Gastroesophageal sphincter (tissue), 4 donors: ENCODE measurements around the gene HDC. TPM values are rescaled to one million over a fixed set of nuclear protein-coding genes. Genes with fewer than 3 reads are reported as not detected.

ENCODE experiments used
- ATAC-seq: fragments of 150-250 bp; one replicate; pipeline ENCODE4 v1.9.1; 2016; ENCODE audit warnings: mild to moderate bottlenecking, moderate library complexity
- H3K27ac ChIP-seq, 4 donors: fragments of 200-600 bp; sonication (generic) in 3 of 4; 1 replicate in 3 of 4; 2 replicates in 1 of 4; pipeline ENCODE4 v1.5.1; 2016 to 2019
- H3K27me3 ChIP-seq: fragments of 200-600 bp; sonication (generic); one replicate; pipeline ENCODE4 v1.5.1; 2019
- H3K36me3 ChIP-seq, 2 donors: fragments of 200-600 bp; sonication (generic); one replicate each; pipeline ENCODE4 v1.5.1; 2019; ENCODE audit warnings: control low read depth in 1 of 2
- H3K4me1 ChIP-seq, 3 donors: fragments of 200-600 bp; sonication (generic); 1 replicate in 2 of 3; 2 replicates in 1 of 3; pipeline ENCODE4 v1.5.1; 2016 to 2019; ENCODE audit warnings: control low read depth in 2 of 3
- H3K4me3 ChIP-seq, 2 donors: fragments of 200-600 bp; sonication (generic); one replicate each; pipeline ENCODE4 v1.5.1; 2019; ENCODE audit warnings: mild to moderate bottlenecking in 1 of 2, moderate library complexity in 1 of 2
- H3K9me3 ChIP-seq, 3 donors: fragments of 200-600 bp; sonication (generic); one replicate each; pipeline ENCODE4 v1.5.1; 2017 to 2019; ENCODE audit warnings: control low read depth in 2 of 3
- EP300 ChIP-seq: sonication (generic); formaldehyde crosslinking; IDR thresholded peaks from one replicate; pipeline ENCODE4 v1.6.1; 2017; ENCODE audit warnings: antibody characterized with exemption, mild to moderate bottlenecking
- POLR2A ChIP-seq, 2 donors: fragments of 450-650 bp; IDR thresholded peaks; one replicate each; pipeline ENCODE4 v1.6.1; 2017; ENCODE audit warnings: antibody characterized with exemption in 2 of 2, mild to moderate bottlenecking in 2 of 2, moderate library complexity in 1 of 2
- POLR2AphosphoS5 ChIP-seq: sonication (generic); formaldehyde crosslinking; IDR thresholded peaks from one replicate; pipeline ENCODE4 v1.6.1; 2017; ENCODE audit warnings: antibody characterized with exemption
- WGBS, 2 donors: methylation state at CpG; one replicate each; pipeline ENCODE4 v1.1.5; 2018; ENCODE audit warnings: low coverage in 1 of 2; 5-methylcytosine and 5-hydroxymethylcytosine counted together
- total RNA-seq, 4 donors: library from RNA; depleted of rRNA; stranded (reverse); fragments of >200 nt; gene quantifications; one replicate each; pipeline ENCODE4 v1.1.0, GENCODE V29; 2016
- TF ChIP-seq, protein P1 (sequence below), 4 experiments: fragments of 200-600 bp in 2 of 4; fragments of 450-650 bp in 2 of 4; sonication (generic) in 1 of 4; IDR thresholded peaks; one replicate each; pipeline ENCODE4 v1.5.1; 2017 to 2019; ENCODE audit warnings: antibody characterized with exemption in 4 of 4, mild to moderate bottlenecking in 2 of 4, moderate library complexity in 2 of 4

HDC gene
- total RNA-seq, 4 donors from 2014 or later = 3.1 to 4.2 (median 4.0) TPM; not detected in 1

DNA sequence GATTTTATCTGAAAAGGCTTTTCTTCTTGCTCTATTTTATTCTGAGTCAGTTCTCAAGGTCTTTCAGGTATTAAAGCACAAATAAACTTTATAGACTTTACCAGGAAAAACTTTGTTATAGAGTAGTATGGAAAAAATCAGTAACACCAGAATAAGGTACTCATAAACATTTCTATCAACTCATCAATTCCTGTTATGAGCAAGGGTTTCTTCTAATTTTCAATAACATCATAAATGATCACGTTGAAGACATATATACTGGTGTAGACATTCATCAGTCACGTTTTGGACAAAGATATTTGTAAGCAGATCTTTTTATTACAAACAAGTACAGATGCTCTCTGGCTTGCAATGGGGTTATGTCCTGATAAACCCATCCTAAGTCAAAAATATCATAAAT is 9.6 kb upstream of the HDC start:
- TF ChIP-seq, protein P1, sequence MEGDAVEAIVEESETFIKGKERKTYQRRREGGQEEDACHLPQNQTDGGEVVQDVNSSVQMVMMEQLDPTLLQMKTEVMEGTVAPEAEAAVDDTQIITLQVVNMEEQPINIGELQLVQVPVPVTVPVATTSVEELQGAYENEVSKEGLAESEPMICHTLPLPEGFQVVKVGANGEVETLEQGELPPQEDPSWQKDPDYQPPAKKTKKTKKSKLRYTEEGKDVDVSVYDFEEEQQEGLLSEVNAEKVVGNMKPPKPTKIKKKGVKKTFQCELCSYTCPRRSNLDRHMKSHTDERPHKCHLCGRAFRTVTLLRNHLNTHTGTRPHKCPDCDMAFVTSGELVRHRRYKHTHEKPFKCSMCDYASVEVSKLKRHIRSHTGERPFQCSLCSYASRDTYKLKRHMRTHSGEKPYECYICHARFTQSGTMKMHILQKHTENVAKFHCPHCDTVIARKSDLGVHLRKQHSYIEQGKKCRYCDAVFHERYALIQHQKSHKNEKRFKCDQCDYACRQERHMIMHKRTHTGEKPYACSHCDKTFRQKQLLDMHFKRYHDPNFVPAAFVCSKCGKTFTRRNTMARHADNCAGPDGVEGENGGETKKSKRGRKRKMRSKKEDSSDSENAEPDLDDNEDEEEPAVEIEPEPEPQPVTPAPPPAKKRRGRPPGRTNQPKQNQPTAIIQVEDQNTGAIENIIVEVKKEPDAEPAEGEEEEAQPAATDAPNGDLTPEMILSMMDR (IDR thresholded peaks at IDR 0.05) = no peak
- TF ChIP-seq EP300 (no peak), POLR2A (IDR thresholded peaks at IDR 0.05) (no peak), POLR2AphosphoS5 (no peak)
- WGBS, 2 donors = 51 to 64% methylated on average over 2 of the region's 2 CpGs

DNA sequence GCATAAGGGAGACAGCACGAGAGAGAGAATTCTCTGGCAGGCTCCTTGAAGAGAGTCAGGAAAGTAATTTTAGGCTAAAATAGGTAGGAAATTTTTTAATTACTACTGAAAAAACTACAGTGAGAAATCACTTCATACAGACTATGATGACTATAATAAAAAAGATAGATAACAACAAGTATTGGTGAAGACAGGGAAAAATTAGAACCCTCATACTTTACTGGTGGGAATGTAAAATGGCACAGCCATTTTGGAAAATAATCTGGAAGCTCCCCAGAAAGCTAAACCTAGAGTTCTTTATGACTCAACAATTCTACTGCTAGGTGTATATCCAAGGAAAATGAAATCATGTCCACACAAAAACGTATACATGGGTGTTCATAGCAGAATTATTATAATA is 2.1 kb upstream of the HDC start:
- Histone ChIP-seq H3K4me1 (no peaks in the 10 kb centered on the region), H3K9me3 (no peaks in the 10 kb centered on the region), H3K27ac (no peak overlapping the region), H3K4me3 (no peak overlapping the region), H3K36me3 (no peaks in the 10 kb centered on the region), H3K27me3 (peaks cover 16% of the 10 kb centered on the region)
- WGBS, 2 donors = 67 to 75% methylated on average over 2 of the region's 2 CpGs
- TF ChIP-seq POLR2AphosphoS5 = no peak
- TF ChIP-seq, protein P1 (IDR thresholded peaks at IDR 0.05) = no peak
- TF ChIP-seq EP300 = no peak
- no peak for TF ChIP-seq POLR2A (IDR thresholded peaks at IDR 0.05)
- no peak for ATAC-seq

More for the DNA sequence above, 9.6 kb upstream of the HDC start:
- Histone ChIP-seq H3K9me3 (no peaks in the 10 kb centered on the region), H3K4me1 (no peaks in the 10 kb centered on the region), H3K36me3 (peaks cover 0 to 14% of the 10 kb centered on the region in 2 donors), H3K27ac (no peak overlapping the region), H3K4me3 (no peak overlapping the region), H3K27me3 (no peaks in the 10 kb centered on the region)
- no peak for ATAC-seq

DNA sequence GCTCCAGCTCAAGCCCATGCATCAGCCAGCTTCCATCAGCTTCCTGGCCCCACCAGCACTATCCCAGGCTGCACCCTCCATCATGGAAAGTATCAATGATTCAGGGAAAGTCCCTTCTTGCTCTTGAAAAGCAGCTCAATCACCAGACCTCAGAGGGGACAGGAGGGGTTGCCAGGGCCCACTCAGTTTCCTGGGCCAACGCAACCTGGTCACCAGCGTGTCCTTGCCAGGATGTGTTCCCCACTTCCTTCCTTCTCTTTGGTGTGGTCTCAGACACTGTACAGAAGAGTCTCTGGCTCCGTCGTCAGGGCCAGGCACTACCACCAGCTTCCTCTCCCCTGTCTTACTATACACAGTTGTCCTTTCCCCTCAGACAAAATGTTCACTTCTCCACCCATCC is 3.0 kb downstream of the HDC start:
- H3K4me3 ChIP-seq = no peak overlapping the region
- H3K27ac ChIP-seq = no peak overlapping the region
- no peaks in the 10 kb centered on the region for H3K4me1 ChIP-seq
- no peaks in the 10 kb centered on the region for H3K36me3 ChIP-seq
- TF ChIP-seq EP300 = no peak
- TF ChIP-seq, protein P1 (IDR thresholded peaks at IDR 0.05) = no peak
- TF ChIP-seq POLR2AphosphoS5 = no peak
- TF ChIP-seq POLR2A (IDR thresholded peaks at IDR 0.05) = no peak
- 82% methylated on average over 4 of the region's 4 CpGs; no CpG with 5 or more reads in 1 of the 2 donors for WGBS, 2 donors
- peaks cover 16% of the 10 kb centered on the region for H3K27me3 ChIP-seq
- no peak for ATAC-seq
- no peaks in the 10 kb centered on the region for H3K9me3 ChIP-seq

DNA sequence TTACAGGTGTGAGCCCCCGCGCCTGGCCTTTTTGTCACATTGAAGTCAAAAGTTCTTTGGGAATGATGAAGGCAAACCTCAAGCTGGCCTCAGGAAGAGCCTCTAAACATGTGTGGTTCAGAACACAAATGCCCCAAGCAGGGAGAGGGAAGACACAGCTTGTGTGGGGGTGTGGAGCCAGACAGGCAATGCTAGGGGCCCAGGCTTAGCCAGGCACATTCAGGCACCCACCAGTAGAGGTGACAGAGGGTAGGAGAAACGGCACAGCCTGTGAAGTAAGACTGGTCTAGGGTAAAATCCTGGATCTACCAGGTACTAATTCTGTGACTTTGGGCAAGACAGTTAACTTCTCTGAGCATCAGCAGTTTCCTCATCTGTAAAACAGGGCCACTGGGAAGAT is 3.5 kb downstream of the HDC start:
- WGBS, 2 donors = 95 to 100% methylated on average over 1 to 3 of the region's 3 CpGs

DNA sequence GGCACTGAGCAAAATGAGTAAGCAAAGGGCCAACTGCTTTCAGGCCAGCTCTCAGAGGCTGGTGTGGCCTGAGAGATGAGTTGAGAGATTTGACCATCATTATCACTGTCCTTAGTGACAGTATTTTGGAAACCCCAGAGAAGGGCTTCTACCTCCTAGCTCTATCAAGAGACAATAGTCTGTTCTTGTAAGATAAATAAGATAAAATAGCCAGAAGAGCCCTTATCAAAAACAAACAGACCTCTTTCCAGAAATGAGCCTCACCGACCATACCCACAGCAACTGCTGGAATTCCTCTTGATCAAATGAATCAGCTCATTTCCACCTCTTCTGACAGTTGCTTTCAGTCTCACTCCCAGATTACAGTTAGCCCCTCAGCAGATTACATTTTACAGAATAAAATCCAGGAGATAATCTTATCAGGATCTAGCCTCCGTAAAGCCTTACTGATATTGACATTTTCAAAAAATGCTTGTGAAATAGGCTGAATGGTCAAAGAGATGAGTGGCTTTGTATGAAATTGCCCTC is 4.5 kb downstream of the HDC start:
- 80 to 94% methylated on average over 2 of the region's 2 CpGs for WGBS, 2 donors
- Histone ChIP-seq H3K4me3 (no peak overlapping the region), H3K9me3 (no peaks in the 10 kb centered on the region), H3K4me1 (no peaks in the 10 kb centered on the region), H3K27ac (no peak overlapping the region), H3K27me3 (peaks cover 9% of the 10 kb centered on the region), H3K36me3 (no peaks in the 10 kb centered on the region)
- no peak for ATAC-seq
- TF ChIP-seq, protein P1 (IDR thresholded peaks at IDR 0.05) = no peak

More for the DNA sequence above, 3.5 kb downstream of the HDC start:
- H3K27ac ChIP-seq = no peak overlapping the region
- no peaks in the 10 kb centered on the region for H3K9me3 ChIP-seq
- H3K27me3 ChIP-seq = peaks cover 16% of the 10 kb centered on the region
- no peaks in the 10 kb centered on the region for H3K4me1 ChIP-seq
- ATAC-seq = no peak
- H3K4me3 ChIP-seq = no peak overlapping the region
- TF ChIP-seq POLR2A (IDR thresholded peaks at IDR 0.05) = no peak
- TF ChIP-seq, protein P1 (IDR thresholded peaks at IDR 0.05) = no peak
- no peak for TF ChIP-seq EP300
- TF ChIP-seq POLR2AphosphoS5 = no peak
- H3K36me3 ChIP-seq = no peaks in the 10 kb centered on the region
